B cell (primary cell): ENCODE data around the gene SLC35A2. TPM values are rescaled to one million over a fixed set of nuclear protein-coding genes. Genes with fewer than 3 reads are reported as not detected.

ENCODE experiments used
- ATAC-seq: fragments of 200-7000 bp; cut with Tn5 transposase; one replicate; pipeline ENCODE4 v1.10.0; 2021; ENCODE audit warnings: low read depth, mild to moderate bottlenecking, moderate number of reproducible peaks, moderate library complexity
- CTCF ChIA-PET: fragments of 350-600 bp; sonication (Branson Sonifier 250); formaldehyde crosslinking; loops from one replicate; lab custom pipeline; 2021; ENCODE audit warnings: antibody characterized with exemption, inconsistent platforms; lab: Charles Lee
- POLR2A ChIA-PET: fragments of 350-600 bp; sonication (Branson Sonifier 250); formaldehyde crosslinking; loops from one replicate; lab custom pipeline; 2021; ENCODE audit warnings: antibody characterized with exemption; lab: Charles Lee
- DNase-seq: peaks from one replicate; pipeline ENCODE4 v3.0.0; 2013
- H2AFZ ChIP-seq: 2 replicates; pipeline ENCODE4 v1.6.1; 2012; ENCODE audit warnings: mild to moderate bottlenecking, low read depth, low read length; ENCODE audit not compliant: insufficient read depth, poor library complexity, severe bottlenecking
- H3K27ac ChIP-seq, 2 donors: 1 replicate in 1 of 2; 2 replicates in 1 of 2; pipeline ENCODE4 v1.5.1; 2012 to 2013; ENCODE audit warnings: low read length in 2 of 2, mild to moderate bottlenecking in 2 of 2, moderate library complexity in 1 of 2
- H3K27me3 ChIP-seq, 4 experiments: fragments of 200-600 bp in 1 of 4; sonication (generic) in 1 of 4; replicated peaks in 1 of 4; 1 replicate in 2 of 4; 2 replicates in 2 of 4; pipeline versions ENCODE4 v1.6.1 to v1.7.0; 2013 to 2016; ENCODE audit warnings: low read length in 3 of 4, mild to moderate bottlenecking in 2 of 4, mixed read lengths in 1 of 4, moderate library complexity in 1 of 4; ENCODE audit not compliant: insufficient read depth in 4 of 4, control insufficient read depth in 3 of 4; ENCODE audit errors: control extremely low read depth in 1 of 4
- H3K36me3 ChIP-seq, 2 experiments: replicated peaks in 1 of 2; 1 replicate in 1 of 2; 2 replicates in 1 of 2; pipeline versions ENCODE4 v1.6.1 to v1.7.1; 2013; ENCODE audit warnings: low read length in 1 of 2; ENCODE audit not compliant: insufficient read depth in 2 of 2, control insufficient read depth in 1 of 2; ENCODE audit errors: control extremely low read depth in 1 of 2, extremely low read depth in 1 of 2
- H3K4me1 ChIP-seq, 2 donors: fragments of 200-600 bp in 1 of 2; sonication (generic) in 1 of 2; 1 replicate in 1 of 2; 2 replicates in 1 of 2; pipeline versions ENCODE4 v1.5.1 to v1.6.1; 2013 to 2017; ENCODE audit warnings: low read length in 2 of 2; ENCODE audit not compliant: control insufficient read depth in 2 of 2, insufficient read depth in 2 of 2
- H3K4me2 ChIP-seq: replicated peaks from 2 replicates; pipeline ENCODE3; 2012; ENCODE audit warnings: mild to moderate bottlenecking, low read depth, low read length; ENCODE audit not compliant: poor library complexity, severe bottlenecking
- H3K4me3 ChIP-seq, 5 experiments: fragments of 200-600 bp in 1 of 5; sonication (generic) in 1 of 5; 1 replicate in 3 of 5; 2 replicates in 2 of 5; pipeline versions ENCODE4 v1.5.1 to v1.7.0; 2011 to 2016; ENCODE audit warnings: low read length in 4 of 5, mild to moderate bottlenecking in 4 of 5, low read depth in 2 of 5, control low read depth in 1 of 5, moderate library complexity in 1 of 5; ENCODE audit not compliant: insufficient read depth in 1 of 5; ENCODE audit errors: control extremely low read depth in 1 of 5, extremely low read depth in 1 of 5
- H3K79me2 ChIP-seq: fragments of 200-600 bp; sonication (generic); one replicate; pipeline ENCODE4 v1.6.0; 2016; ENCODE audit warnings: low read length; ENCODE audit not compliant: control insufficient read depth, insufficient read depth
- H3K9ac ChIP-seq: fragments of 200-600 bp; sonication (generic); 2 replicates; pipeline ENCODE4 v1.6.1; 2017; ENCODE audit warnings: mild to moderate bottlenecking, low read length, moderate library complexity
- H3K9me3 ChIP-seq, 3 donors: one replicate each; pipeline versions ENCODE4 v1.6.1 to v1.7.1; 2013; ENCODE audit warnings: low read length in 2 of 3; ENCODE audit not compliant: control insufficient read depth in 2 of 3, insufficient read depth in 1 of 3; ENCODE audit errors: control extremely low read depth in 1 of 3
- H4K20me1 ChIP-seq: 2 replicates; pipeline ENCODE4 v1.6.0; 2012; ENCODE audit warnings: mild to moderate bottlenecking, low read length; ENCODE audit not compliant: insufficient read depth, control insufficient read depth, poor library complexity, severe bottlenecking
- H3K27ac Mint-ChIP-seq: one replicate; pipeline ENCODE4 v1.8.0; 2021; ENCODE audit warnings: mixed read lengths
- H3K27me3 Mint-ChIP-seq: one replicate; pipeline ENCODE4 v1.8.0; 2021; ENCODE audit warnings: mixed read lengths
- H3K4me1 Mint-ChIP-seq: one replicate; pipeline ENCODE4 v1.8.0; 2021; ENCODE audit warnings: mixed read lengths
- H3K4me3 Mint-ChIP-seq: one replicate; pipeline ENCODE4 v1.8.0; 2021; ENCODE audit warnings: mixed read lengths
- H3K9me3 Mint-ChIP-seq: one replicate; pipeline ENCODE4 v1.8.0; 2022; ENCODE audit warnings: mixed read lengths; ENCODE audit not compliant: insufficient read depth
- EZH2 ChIP-seq: IDR thresholded peaks from 2 replicates; pipeline ENCODE4 v1.6.1; 2012; ENCODE audit warnings: borderline replicate concordance, low read depth, mild to moderate bottlenecking, moderate library complexity, low read length; ENCODE audit not compliant: insufficient read depth, poor library complexity, severe bottlenecking
- WGBS: methylation state at CpG from one replicate; pipeline ENCODE4 v1.1.5; 2013; ENCODE audit warnings: missing lambda C conversion rate; ENCODE audit not compliant: insufficient coverage; 5-methylcytosine and 5-hydroxymethylcytosine counted together
- intact Hi-C: fragments of 100-400 bp; cut with micrococcal nuclease; formaldehyde crosslinking; loops from one replicate; pipeline ENCODE4 v1.10.0; 2022
- polyA plus RNA-seq: library from polyadenylated mRNA; depleted of rRNA; stranded (reverse); fragments of >200 nt; gene quantifications from 2 replicates; pipeline ENCODE4 v1.2.3, GENCODE V29; 2012
- total RNA-seq, 2 donors: library from RNA; stranded (reverse); fragments of 120-200 nt in 1 of 2; gene quantifications; 1 replicate in 1 of 2; 2 replicates in 1 of 2; pipeline versions ENCODE4 v1.2.3 to v1.2.4, GENCODE V29; 2013 to 2022
- TF ChIP-seq, protein P1 (sequence below): fragments of 200-600 bp; IDR thresholded peaks from one replicate; pipeline ENCODE4 v1.8.0; 2022; ENCODE audit warnings: antibody characterized with exemption, mild to moderate bottlenecking

The SLC35A2 gene
- total and polyA plus RNA-seq, 2 donors (not counting 1 experiment from before 2014, with no cell fraction given): 19.1 to 22.0 TPM

DNA sequence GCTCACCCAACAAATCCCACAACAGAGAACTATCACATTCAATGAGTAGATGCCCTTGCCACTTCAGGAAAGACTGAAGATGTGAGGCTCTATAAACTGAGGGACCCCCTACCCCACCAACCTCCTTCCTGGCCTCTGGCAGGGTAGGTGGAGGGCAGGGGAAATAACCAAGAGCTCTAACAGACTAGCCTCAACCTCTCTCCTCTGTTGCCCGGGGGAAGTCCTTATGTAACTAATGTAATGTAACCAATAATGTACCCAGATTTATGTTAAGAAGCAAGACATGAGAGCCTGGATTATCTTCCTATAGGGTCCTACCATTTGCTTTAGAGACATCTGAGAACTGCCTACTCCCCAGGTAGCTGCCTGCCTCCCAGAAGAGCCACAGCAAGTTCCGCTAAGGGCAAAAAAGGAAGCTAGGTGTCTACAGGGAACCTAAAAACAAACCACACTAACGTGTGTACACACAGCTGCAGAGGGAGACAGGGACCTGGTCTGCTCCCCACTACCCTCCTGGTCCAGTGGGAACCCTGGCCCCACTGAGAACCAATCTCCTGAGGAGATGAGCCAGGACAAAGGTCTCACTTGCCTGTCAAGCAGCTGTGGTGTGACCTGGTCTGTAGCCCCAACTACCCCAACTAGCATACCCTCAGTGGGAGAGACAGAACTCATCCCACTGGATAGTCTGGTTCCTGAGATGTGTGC lies 28.2 kb upstream of the SLC35A2 start:
- TF ChIP-seq EZH2: no peak
- TF ChIP-seq, protein P1, sequence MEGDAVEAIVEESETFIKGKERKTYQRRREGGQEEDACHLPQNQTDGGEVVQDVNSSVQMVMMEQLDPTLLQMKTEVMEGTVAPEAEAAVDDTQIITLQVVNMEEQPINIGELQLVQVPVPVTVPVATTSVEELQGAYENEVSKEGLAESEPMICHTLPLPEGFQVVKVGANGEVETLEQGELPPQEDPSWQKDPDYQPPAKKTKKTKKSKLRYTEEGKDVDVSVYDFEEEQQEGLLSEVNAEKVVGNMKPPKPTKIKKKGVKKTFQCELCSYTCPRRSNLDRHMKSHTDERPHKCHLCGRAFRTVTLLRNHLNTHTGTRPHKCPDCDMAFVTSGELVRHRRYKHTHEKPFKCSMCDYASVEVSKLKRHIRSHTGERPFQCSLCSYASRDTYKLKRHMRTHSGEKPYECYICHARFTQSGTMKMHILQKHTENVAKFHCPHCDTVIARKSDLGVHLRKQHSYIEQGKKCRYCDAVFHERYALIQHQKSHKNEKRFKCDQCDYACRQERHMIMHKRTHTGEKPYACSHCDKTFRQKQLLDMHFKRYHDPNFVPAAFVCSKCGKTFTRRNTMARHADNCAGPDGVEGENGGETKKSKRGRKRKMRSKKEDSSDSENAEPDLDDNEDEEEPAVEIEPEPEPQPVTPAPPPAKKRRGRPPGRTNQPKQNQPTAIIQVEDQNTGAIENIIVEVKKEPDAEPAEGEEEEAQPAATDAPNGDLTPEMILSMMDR: no peak
- H3K9me3 ChIP-seq: no peaks in the 10 kb centered on the region
- intact Hi-C loops: loop anchor here (5.0 to 10.0 kb wide), 3 partner anchors 137 to 342 kb away; partner anchors contain the start of genes HDAC6 and WDR13
- ATAC-seq (peak; percentile 19), DNase-seq (peak; percentile 78)
- H2AFZ ChIP-seq: no peak overlapping the region
- peaks cover 77 to 83% of the 10 kb centered on the region in 2 donors for H3K4me1 ChIP-seq
- H3K36me3 ChIP-seq: peaks cover 0 to 20% of the 10 kb centered on the region in 2 experiments
- H3K4me3 ChIP-seq: peak overlapping the region in 4 of 5 experiments; percentile 21 to 51 (median 26)
- H3K9ac ChIP-seq: peak overlapping the region; percentile 69
- no peaks in the 10 kb centered on the region for H4K20me1 ChIP-seq
- H3K79me2 ChIP-seq: peaks cover 60% of the 10 kb centered on the region
- CTCF ChIA-PET: interaction anchor here (0.7 to 3.4 kb wide), 7 partner anchors 13 to 292 kb away, joined by 3 to 18 read pairs (median 3); partner anchors contain the start of gene KCND1
- peak overlapping the region; percentile 99 for H3K27ac ChIP-seq
- no peaks in the 10 kb centered on the region for H3K27me3 ChIP-seq
- Mint-ChIP-seq H3K4me1 (peaks cover 88% of the 10 kb centered on the region), H3K9me3 (no peaks in the 10 kb centered on the region), H3K4me3 (peak overlapping the region; percentile 84), H3K27ac (peak overlapping the region; percentile 99), H3K27me3 (no peaks in the 10 kb centered on the region)
- POLR2A ChIA-PET: interaction anchor here (0.5 to 5.6 kb wide), 8 partner anchors 13 to 263 kb away, joined by 3 to 101 read pairs (median 4); partner anchors contain the start of genes OTUD5, PIM2, PQBP1 and SLC35A2
- peak overlapping the region; percentile 77 for H3K4me2 ChIP-seq
- WGBS: 0% methylated on average over 1 of the region's 3 CpGs
